HepG2 (cell line): Measurements from ENCODE around the gene SCGB1C1. TPM values are rescaled to one million over a fixed set of nuclear protein-coding genes. Genes with fewer than 3 reads are reported as not detected.

ENCODE experiments used
- ARID3A ChIP-seq: IDR thresholded peaks from 2 replicates; pipeline ENCODE4 v1.6.1; 2012; ENCODE audit warnings: low read depth, low read length, improper control_type of control experiment
- DNMT1 ChIP-seq: sonication (generic); formaldehyde crosslinking; IDR thresholded peaks from 2 replicates; pipeline ENCODE4 v1.5.1; 2020; ENCODE audit warnings: mild to moderate bottlenecking, missing genetic modification reagents
- KAT7 ChIP-seq: IDR thresholded peaks from 2 replicates; pipeline ENCODE4 v1.6.1; 2018; ENCODE audit warnings: borderline replicate concordance, missing compliant biosample characterization
- KLF6 ChIP-seq: IDR thresholded peaks from 2 replicates; pipeline ENCODE4 v1.8.0; 2016; ENCODE audit warnings: missing biosample characterization, missing genetic modification reagents
- MEIS1 ChIP-seq: sonication (generic); formaldehyde crosslinking; IDR thresholded peaks from 2 replicates; pipeline ENCODE4 v1.9.0; 2021; ENCODE audit warnings: mild to moderate bottlenecking, missing genetic modification reagents, moderate library complexity, borderline replicate concordance
- MIER2 ChIP-seq: IDR thresholded peaks from 2 replicates; pipeline ENCODE4 v1.6.1; 2016; ENCODE audit warnings: missing biosample characterization, missing genetic modification reagents
- MXI1 ChIP-seq: IDR thresholded peaks from 3 replicates; pipeline ENCODE4 v1.6.1; 2012; ENCODE audit warnings: low read depth, low read length, inconsistent platforms, borderline replicate concordance
- PAF1 ChIP-seq: IDR thresholded peaks from 2 replicates; pipeline ENCODE4 v1.6.1; 2016; ENCODE audit warnings: missing genetic modification reagents, missing compliant biosample characterization
- PRDM10 ChIP-seq: sonication (generic); formaldehyde crosslinking; IDR thresholded peaks from 2 replicates; pipeline ENCODE4 v1.4.0; 2020; ENCODE audit warnings: low read depth, missing genetic modification reagents
- SMAD1 ChIP-seq: sonication (generic); formaldehyde crosslinking; IDR thresholded peaks from 2 replicates; pipeline ENCODE4 v1.4.0; 2020; ENCODE audit warnings: missing genetic modification reagents, low read depth, mild to moderate bottlenecking, borderline replicate concordance
- WIZ ChIP-seq: sonication (generic); formaldehyde crosslinking; IDR thresholded peaks from 2 replicates; pipeline ENCODE4 v1.5.1; 2020; ENCODE audit warnings: mild to moderate bottlenecking, missing genetic modification reagents
- ZBTB2 ChIP-seq: sonication (generic); formaldehyde crosslinking; IDR thresholded peaks from 2 replicates; pipeline ENCODE4 v1.8.0; 2022; ENCODE audit warnings: low read depth, missing genetic modification reagents
- ZBTB25 ChIP-seq: IDR thresholded peaks from 2 replicates; pipeline ENCODE4 v1.6.1; 2018; ENCODE audit warnings: missing genetic modification reagents
- ZC3H13 ChIP-seq: sonication (generic); formaldehyde crosslinking; IDR thresholded peaks from 2 replicates; pipeline ENCODE4 v1.8.1; 2023; ENCODE audit warnings: mild to moderate bottlenecking, missing genetic modification reagents, moderate library complexity
- ZMYM4 ChIP-seq: sonication (generic); formaldehyde crosslinking; IDR thresholded peaks from 2 replicates; pipeline ENCODE4 v1.8.1; 2023; ENCODE audit warnings: mild to moderate bottlenecking, missing genetic modification reagents
- ZNF232 ChIP-seq: sonication (generic); formaldehyde crosslinking; IDR thresholded peaks from 2 replicates; pipeline ENCODE4 v1.4.0; 2020; ENCODE audit warnings: missing genetic modification reagents, borderline replicate concordance
- ZNF251 ChIP-seq: sonication (generic); formaldehyde crosslinking; IDR thresholded peaks from 2 replicates; pipeline ENCODE4 v1.9.0; 2021; ENCODE audit warnings: mild to moderate bottlenecking, missing genetic modification reagents
- ZNF414 ChIP-seq: sonication (generic); formaldehyde crosslinking; IDR thresholded peaks from 2 replicates; pipeline ENCODE4 v1.5.0; 2020; ENCODE audit warnings: missing genetic modification reagents
- ZNF761 ChIP-seq: sonication (generic); formaldehyde crosslinking; conservative IDR thresholded peaks from 2 replicates; pipeline ENCODE4 v1.4.0; 2020; ENCODE audit warnings: mild to moderate bottlenecking, missing genetic modification reagents
- polyA plus RNA-seq, 8 experiments: library from polyadenylated mRNA; depleted of rRNA in 3 of 8; stranded (reverse) in 7 of 8; unstranded in 1 of 8; fragments of >200 nt; fragmentation: Illumina TruSeq in 4 of 8; extraction: Trizol in 4 of 8; gene quantifications; 2 replicates each; pipeline versions ENCODE4 v1.2.1 to v1.2.3, GENCODE V29; 2011 to 2016; ENCODE audit warnings: low read depth in 4 of 8, missing spikeins in 1 of 8, mixed read lengths in 1 of 8; ENCODE audit not compliant: insufficient read depth in 1 of 8
- total RNA-seq, 5 experiments: library from RNA; depleted of rRNA; stranded (reverse); fragments of >200 nt; fragmentation: Illumina TruSeq; extraction: Trizol; gene quantifications; 2 replicates each; pipeline ENCODE4 v1.2.3, GENCODE V29; 2016; ENCODE audit warnings: low read depth in 1 of 5

The SCGB1C1 gene
- total and polyA plus RNA-seq, 2 of the 13 experiments (the other 11 are each of a cell fraction or from before 2014, with no cell fraction given) = not detected

GRCh38 chr11:236774-237767, 44.2 kb downstream of the SCGB1C1 start, which contains the start of gene PSMD13 (continued):
- no peak for TF ChIP-seq PRDM10 (CRISPR knock-in tag)
- peak; percentile 81; the same call in 1 of the 2 replicates for TF ChIP-seq SMAD1 (CRISPR knock-in tag)
- TF ChIP-seq KAT7 (CRISPR knock-in tag) = no peak
- TF ChIP-seq ZNF251 (CRISPR knock-in tag) = no peak
- 0 out of 2 replicates have a peak, but pooled peaks have one; percentile 28 for TF ChIP-seq ZNF232 (CRISPR knock-in tag)
- no peak for TF ChIP-seq MIER2 (CRISPR knock-in tag)
- peak; percentile 29; the same call in 1 of the 2 replicates for TF ChIP-seq MEIS1 (CRISPR knock-in tag)
- TF ChIP-seq ZC3H13 (CRISPR knock-in tag) = no peak
- peak; percentile 52; the same call in 1 of the 2 replicates for TF ChIP-seq ZMYM4 (CRISPR knock-in tag)
- 0 out of 2 replicates have a peak, but pooled peaks have one; percentile 57 for TF ChIP-seq ZNF414 (CRISPR knock-in tag)
- TF ChIP-seq KLF6 (CRISPR knock-in tag) = 0 out of 2 replicates have a peak, but pooled peaks have one; percentile 40
- peak; percentile 48; the same call in 1 of the 2 replicates for TF ChIP-seq ZBTB25 (CRISPR knock-in tag)
- 0 out of 3 replicates have a peak, but pooled peaks have one; percentile 9 for TF ChIP-seq MXI1
- no peak for TF ChIP-seq ARID3A
- no peak for TF ChIP-seq ZNF761 (CRISPR knock-in tag)
- peak; percentile 48; the same call in 1 of the 2 replicates for TF ChIP-seq ZBTB2 (CRISPR knock-in tag)
- no peak for TF ChIP-seq DNMT1 (CRISPR knock-in tag)
- no peak for TF ChIP-seq WIZ (CRISPR knock-in tag)
- TF ChIP-seq PAF1 (CRISPR knock-in tag) = no peak
